ENCODE results near the gene ASCC1.

- no peak for TF ChIP-seq CTCF (IDR thresholded peaks at IDR 0.05; ENCODE audit: insufficient read depth, low read depth, low read length)
- no peak for TF ChIP-seq EZH2 (IDR thresholded peaks at IDR 0.05; ENCODE audit: insufficient read depth, low read length)
These were observed 38.6 kb downstream of the ASCC1 start for GRCh38 chr10:72177454-72177853.
